HepG2 (cell line): ENCODE results near the gene C3orf22. TPM values are rescaled to one million over a fixed set of nuclear protein-coding genes. Genes with fewer than 3 reads are reported as not detected.

Experiments
- AGO1 ChIP-seq: fragments of 200-400 bp; formaldehyde crosslinking; IDR thresholded peaks from 2 replicates; pipeline ENCODE4 v1.6.1; 2017; ENCODE audit warnings: mild to moderate bottlenecking, low read depth, low read length, moderate library complexity; ENCODE audit not compliant: poor library complexity, severe bottlenecking
- AKAP8 ChIP-seq: sonication (generic); formaldehyde crosslinking; IDR thresholded peaks from 2 replicates; pipeline ENCODE4 v1.5.1; 2020; ENCODE audit warnings: mild to moderate bottlenecking, missing genetic modification reagents
- ATF6 ChIP-seq: sonication (generic); formaldehyde crosslinking; conservative IDR thresholded peaks from 2 replicates; pipeline ENCODE4 v1.4.0; 2020; ENCODE audit warnings: missing genetic modification reagents
- HNF1B ChIP-seq: sonication (generic); formaldehyde crosslinking; IDR thresholded peaks from 2 replicates; pipeline ENCODE4 v1.5.1; 2020; ENCODE audit warnings: mild to moderate bottlenecking, moderate library complexity, missing genetic modification reagents
- LCORL ChIP-seq, 2 experiments: fragments of 450-650 bp in 1 of 2; sonication (generic) in 1 of 2; formaldehyde crosslinking in 1 of 2; IDR thresholded peaks; 2 replicates each; pipeline versions ENCODE4 v1.5.0 to v1.6.1; 2017 to 2020; ENCODE audit warnings: antibody characterized with exemption in 1 of 2, missing genetic modification reagents in 1 of 2
- NCOA5 ChIP-seq: sonication (generic); formaldehyde crosslinking; IDR thresholded peaks from 2 replicates; pipeline ENCODE4 v1.4.0; 2020; ENCODE audit warnings: missing genetic modification reagents
- POGZ ChIP-seq: sonication (generic); formaldehyde crosslinking; IDR thresholded peaks from 2 replicates; pipeline ENCODE4 v1.4.0; 2020; ENCODE audit warnings: mild to moderate bottlenecking, missing genetic modification reagents
- PTBP1 ChIP-seq: fragments of 200-400 bp; formaldehyde crosslinking; IDR thresholded peaks from 2 replicates; pipeline ENCODE4 v1.6.1; 2018; ENCODE audit warnings: low read length, low read depth; ENCODE audit not compliant: poor library complexity, severe bottlenecking
- REL ChIP-seq: sonication (generic); formaldehyde crosslinking; conservative IDR thresholded peaks from 2 replicates; pipeline ENCODE4 v1.8.0; 2022; ENCODE audit warnings: mild to moderate bottlenecking, missing genetic modification reagents, moderate library complexity
- SIN3A ChIP-seq: IDR thresholded peaks from 2 replicates; pipeline ENCODE4 v1.6.1; 2011; ENCODE audit warnings: low read depth, mild to moderate bottlenecking, control low read depth, low read length, borderline replicate concordance
- THAP11 ChIP-seq: IDR thresholded peaks from 2 replicates; pipeline ENCODE4 v1.6.1; 2016; ENCODE audit warnings: missing biosample characterization, missing genetic modification reagents
- ZNF280B ChIP-seq: sonication (generic); formaldehyde crosslinking; IDR thresholded peaks from 2 replicates; pipeline ENCODE4 v1.5.0; 2020; ENCODE audit warnings: missing genetic modification reagents, mild to moderate bottlenecking, borderline replicate concordance
- ZNF510 ChIP-seq: sonication (generic); formaldehyde crosslinking; IDR thresholded peaks from 2 replicates; pipeline ENCODE4 v1.4.0; 2020; ENCODE audit warnings: low read depth, mild to moderate bottlenecking, missing genetic modification reagents
- ZNF562 ChIP-seq: sonication (generic); formaldehyde crosslinking; IDR thresholded peaks from 2 replicates; pipeline ENCODE4 v1.8.0; 2022; ENCODE audit warnings: missing genetic modification reagents, borderline replicate concordance
- ZNF646 ChIP-seq: sonication (generic); formaldehyde crosslinking; IDR thresholded peaks from 2 replicates; pipeline ENCODE4 v1.9.0; 2021; ENCODE audit warnings: mild to moderate bottlenecking, missing genetic modification reagents
- ZNF816 ChIP-seq: sonication (generic); formaldehyde crosslinking; IDR thresholded peaks from 2 replicates; pipeline ENCODE4 v1.8.0; 2022; ENCODE audit warnings: missing genetic modification reagents, mild to moderate bottlenecking, borderline replicate concordance
- ZSCAN12 ChIP-seq: sonication (generic); formaldehyde crosslinking; IDR thresholded peaks from 2 replicates; pipeline ENCODE4 v1.9.0; 2021; ENCODE audit warnings: mild to moderate bottlenecking, missing genetic modification reagents
- polyA plus RNA-seq, 8 experiments: library from polyadenylated mRNA; depleted of rRNA in 3 of 8; stranded (reverse) in 7 of 8; unstranded in 1 of 8; fragments of >200 nt; fragmentation: Illumina TruSeq in 4 of 8; extraction: Trizol in 4 of 8; gene quantifications; 2 replicates each; pipeline versions ENCODE4 v1.2.1 to v1.2.3, GENCODE V29; 2011 to 2016; ENCODE audit warnings: low read depth in 4 of 8, missing spikeins in 1 of 8, mixed read lengths in 1 of 8; ENCODE audit not compliant: insufficient read depth in 1 of 8
- total RNA-seq, 5 experiments: library from RNA; depleted of rRNA; stranded (reverse); fragments of >200 nt; fragmentation: Illumina TruSeq; extraction: Trizol; gene quantifications; 2 replicates each; pipeline ENCODE4 v1.2.3, GENCODE V29; 2016; ENCODE audit warnings: low read depth in 1 of 5

C3orf22 gene
- total and polyA plus RNA-seq, 2 of the 13 experiments (the other 11 are each of a cell fraction or from before 2014, with no cell fraction given) = not detected

DNA sequence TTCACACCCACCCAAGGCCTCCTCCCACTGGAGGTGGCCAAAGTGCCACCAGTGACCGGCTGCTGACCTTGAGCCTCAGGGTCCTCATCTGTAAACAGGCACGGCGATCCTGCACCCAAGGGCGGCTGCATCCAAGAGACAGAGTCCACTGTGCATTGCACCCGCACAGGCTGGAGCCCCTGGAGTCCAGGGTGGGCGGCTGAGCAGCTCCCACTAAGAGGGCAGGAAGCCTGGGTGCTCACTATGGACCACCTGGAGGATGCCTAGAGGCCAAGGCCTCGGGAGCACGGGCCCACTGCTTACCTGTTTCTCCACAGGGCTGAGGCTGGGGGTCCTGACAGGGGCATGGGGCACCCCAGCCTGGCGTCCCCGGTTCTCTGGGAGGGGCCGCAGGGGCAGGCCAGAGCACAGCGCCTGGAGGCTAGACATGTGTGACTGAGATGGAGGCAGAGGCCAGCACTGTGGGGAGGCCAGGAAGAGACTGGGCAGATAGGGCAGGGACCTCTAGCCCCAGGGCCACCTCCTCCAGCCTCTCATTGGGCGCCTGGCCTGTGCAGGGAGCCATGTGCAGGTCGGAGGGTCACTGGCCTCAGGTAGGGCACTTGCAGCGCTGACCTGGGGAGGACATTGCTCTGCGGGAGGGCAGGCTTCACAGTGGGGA lies 41.3 kb downstream of the C3orf22 start, which contains the start of gene UROC1 (continued):
- TF ChIP-seq ATF6 (CRISPR knock-in tag) (no peak), ZNF646 (no peak), THAP11 (no peak), HNF1B (CRISPR knock-in tag) (peak; percentile 59; the same call in 1 of the 2 replicates), POGZ (CRISPR knock-in tag) (no peak), PTBP1 (no peak), REL (CRISPR knock-in tag) (no peak), ZSCAN12 (no peak), ZNF816 (CRISPR knock-in tag) (no peak), SIN3A (no peak), LCORL (IDR thresholded peaks at IDR 0.05) (no peak), LCORL (CRISPR knock-in tag; IDR thresholded peaks at IDR 0.05) (peak; percentile 17; the same call in 1 of the 2 replicates), ZNF280B (CRISPR knock-in tag) (no peak; the same call in 1 of the 2 replicates), NCOA5 (CRISPR knock-in tag) (no peak), ZNF562 (CRISPR knock-in tag) (no peak), AKAP8 (0 out of 2 replicates have a peak, but pooled peaks have one; percentile 38), ZNF510 (no peak), AGO1 (peak; percentile 77)
